ENCODE results near the gene KLF3. TPM values are rescaled to one million over a fixed set of nuclear protein-coding genes. Genes with fewer than 3 reads are reported as not detected.

The KLF3 gene
- total RNA-seq, 1 donor from 2014 or later, result 24.8 TPM

GRCh38 chr4:38734911-38735310, 70.9 kb downstream of the KLF3 start:
- H3K27ac ChIP-seq, result no peak overlapping the region
- no peaks in the 10 kb centered on the region for H3F3A ChIP-seq (ENCODE audit: low read depth)
- peaks cover 8% of the 10 kb centered on the region for H3K36me3 Mint-ChIP-seq
- TF ChIP-seq EZH2phosphoT487 (IDR thresholded peaks at IDR 0.05) (no peak), EZH2 (IDR thresholded peaks at IDR 0.05) (no peak)
- TF ChIP-seq, protein P1, sequence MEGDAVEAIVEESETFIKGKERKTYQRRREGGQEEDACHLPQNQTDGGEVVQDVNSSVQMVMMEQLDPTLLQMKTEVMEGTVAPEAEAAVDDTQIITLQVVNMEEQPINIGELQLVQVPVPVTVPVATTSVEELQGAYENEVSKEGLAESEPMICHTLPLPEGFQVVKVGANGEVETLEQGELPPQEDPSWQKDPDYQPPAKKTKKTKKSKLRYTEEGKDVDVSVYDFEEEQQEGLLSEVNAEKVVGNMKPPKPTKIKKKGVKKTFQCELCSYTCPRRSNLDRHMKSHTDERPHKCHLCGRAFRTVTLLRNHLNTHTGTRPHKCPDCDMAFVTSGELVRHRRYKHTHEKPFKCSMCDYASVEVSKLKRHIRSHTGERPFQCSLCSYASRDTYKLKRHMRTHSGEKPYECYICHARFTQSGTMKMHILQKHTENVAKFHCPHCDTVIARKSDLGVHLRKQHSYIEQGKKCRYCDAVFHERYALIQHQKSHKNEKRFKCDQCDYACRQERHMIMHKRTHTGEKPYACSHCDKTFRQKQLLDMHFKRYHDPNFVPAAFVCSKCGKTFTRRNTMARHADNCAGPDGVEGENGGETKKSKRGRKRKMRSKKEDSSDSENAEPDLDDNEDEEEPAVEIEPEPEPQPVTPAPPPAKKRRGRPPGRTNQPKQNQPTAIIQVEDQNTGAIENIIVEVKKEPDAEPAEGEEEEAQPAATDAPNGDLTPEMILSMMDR (IDR thresholded peaks at IDR 0.05), result no peak
- no peaks in the 10 kb centered on the region for H3K27me3 ChIP-seq
- no peak overlapping the region for H3K4me3 Mint-ChIP-seq
- H4K20me1 ChIP-seq (ENCODE audit: low read depth), result no peaks in the 10 kb centered on the region
- H3K4me1 ChIP-seq, result no peaks in the 10 kb centered on the region
- H3K27ac Mint-ChIP-seq, result no peak overlapping the region
- H3K4me1 Mint-ChIP-seq, result peaks cover 7% of the 10 kb centered on the region
- H3K27me3 Mint-ChIP-seq (ENCODE audit: insufficient read depth, low read depth), result peaks cover 11% of the 10 kb centered on the region
- no peak overlapping the region for H2AFZ ChIP-seq (replicated peaks)
- peaks cover 15% of the 10 kb centered on the region for H3K9me3 Mint-ChIP-seq
- no peak for DNase-seq (ENCODE audit: low spot score)
- no peak overlapping the region for H3K4me2 ChIP-seq
- no peak overlapping the region for H3K4me3 ChIP-seq
- no peak overlapping the region for H3K9ac ChIP-seq
- H3K9me3 ChIP-seq (ENCODE audit: low read depth), result no peaks in the 10 kb centered on the region
- no peaks in the 10 kb centered on the region for H3K36me3 ChIP-seq
- no peaks in the 10 kb centered on the region for H3K79me2 ChIP-seq (ENCODE audit: low read depth)

GRCh38 chr4:38735870-38736269, 71.9 kb downstream of the KLF3 start:
- no peaks in the 10 kb centered on the region for H3K27me3 ChIP-seq
- H3K4me1 Mint-ChIP-seq, result peaks cover 7% of the 10 kb centered on the region
- TF ChIP-seq, protein P1 (IDR thresholded peaks at IDR 0.05), result no peak
- TF ChIP-seq EZH2phosphoT487 (IDR thresholded peaks at IDR 0.05) (no peak), EZH2 (IDR thresholded peaks at IDR 0.05) (no peak)
- no peaks in the 10 kb centered on the region for H3K4me1 ChIP-seq
- H3K36me3 Mint-ChIP-seq, result peaks cover 8% of the 10 kb centered on the region
- H3K36me3 ChIP-seq, result no peaks in the 10 kb centered on the region
- H3K27ac Mint-ChIP-seq, result no peak overlapping the region
- H3K9me3 Mint-ChIP-seq, result peaks cover 15% of the 10 kb centered on the region
- no peak overlapping the region for H2AFZ ChIP-seq (replicated peaks)
- H4K20me1 ChIP-seq (ENCODE audit: low read depth), result no peaks in the 10 kb centered on the region
- H3K9me3 ChIP-seq (ENCODE audit: low read depth), result no peaks in the 10 kb centered on the region
- no peaks in the 10 kb centered on the region for H3F3A ChIP-seq (ENCODE audit: low read depth)
- no peaks in the 10 kb centered on the region for H3K79me2 ChIP-seq (ENCODE audit: low read depth)
- H3K4me3 ChIP-seq, result no peak overlapping the region
- no peak overlapping the region for H3K4me3 Mint-ChIP-seq
- H3K4me2 ChIP-seq, result no peak overlapping the region
- H3K9ac ChIP-seq, result no peak overlapping the region
- DNase-seq (ENCODE audit: low spot score), result no peak
- no peak overlapping the region for H3K27ac ChIP-seq
- peaks cover 11% of the 10 kb centered on the region for H3K27me3 Mint-ChIP-seq (ENCODE audit: insufficient read depth, low read depth)

DNA sequence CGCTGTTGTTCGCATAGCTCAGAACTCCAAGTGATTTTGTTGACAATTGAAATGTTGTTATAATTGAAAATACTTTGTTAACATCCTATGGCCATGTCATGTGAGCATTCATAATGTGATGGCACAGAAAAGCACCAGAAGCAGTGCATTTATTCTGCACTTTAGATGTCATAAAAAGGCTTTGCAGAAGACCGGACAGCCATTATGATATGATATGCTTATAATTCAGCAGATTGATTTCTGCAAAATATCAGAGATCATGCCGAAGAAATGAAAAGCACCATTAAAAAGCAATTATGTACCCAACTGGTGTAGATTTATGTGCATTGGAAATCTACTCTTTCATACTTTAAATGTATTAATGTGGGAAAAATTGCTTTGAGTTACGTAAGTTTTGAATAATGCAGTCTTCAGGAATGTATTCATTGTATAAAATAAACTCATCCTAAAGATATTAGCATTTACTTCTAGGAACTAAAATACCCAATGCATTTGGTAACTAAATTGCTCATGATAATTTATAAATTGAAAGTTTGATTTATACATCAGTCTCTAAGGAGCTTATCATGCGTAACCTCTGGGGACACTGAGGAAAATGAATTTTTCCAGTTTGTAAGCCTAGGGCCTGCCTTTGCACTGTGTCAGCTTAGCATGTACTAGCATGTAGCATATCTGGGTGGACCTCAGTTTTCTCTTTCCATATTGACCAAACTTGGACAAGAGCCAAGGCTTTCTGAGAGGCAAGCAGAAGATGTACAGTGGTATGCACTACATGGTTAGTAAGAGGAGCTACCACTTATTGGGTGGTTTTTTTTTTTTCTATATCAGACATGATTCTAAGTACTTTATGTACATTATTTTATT, 75.2 kb downstream of the KLF3 start:
- H3K4me3 ChIP-seq, result no peak overlapping the region
- no peak overlapping the region for H3K4me3 Mint-ChIP-seq
- no peaks in the 10 kb centered on the region for H3F3A ChIP-seq (ENCODE audit: low read depth)

More for the DNA sequence above, 75.2 kb downstream of the KLF3 start:
- no peak for DNase-seq (ENCODE audit: low spot score)
- no peak overlapping the region for H3K27ac ChIP-seq
- H2AFZ ChIP-seq (replicated peaks), result no peak overlapping the region
- peaks cover 6% of the 10 kb centered on the region for H3K4me1 Mint-ChIP-seq
- H3K9ac ChIP-seq, result no peak overlapping the region
- H3K36me3 ChIP-seq, result no peaks in the 10 kb centered on the region
- TF ChIP-seq, protein P1 (IDR thresholded peaks at IDR 0.05), result no peak
- TF ChIP-seq EZH2phosphoT487 (IDR thresholded peaks at IDR 0.05) (no peak), EZH2 (IDR thresholded peaks at IDR 0.05) (no peak)
- H3K9me3 Mint-ChIP-seq, result peaks cover under 1% of the 10 kb centered on the region
- no peak overlapping the region for H3K4me2 ChIP-seq
- H3K36me3 Mint-ChIP-seq, result no peaks in the 10 kb centered on the region
- H3K27me3 ChIP-seq, result no peaks in the 10 kb centered on the region
- no peaks in the 10 kb centered on the region for H3K27me3 Mint-ChIP-seq (ENCODE audit: insufficient read depth, low read depth)
- H3K27ac Mint-ChIP-seq, result no peak overlapping the region
- H3K79me2 ChIP-seq (ENCODE audit: low read depth), result no peaks in the 10 kb centered on the region
- no peaks in the 10 kb centered on the region for H3K4me1 ChIP-seq
- no peaks in the 10 kb centered on the region for H4K20me1 ChIP-seq (ENCODE audit: low read depth)
- no peaks in the 10 kb centered on the region for H3K9me3 ChIP-seq (ENCODE audit: low read depth)

Measured in neural progenitor cell (in vitro differentiated cells).